ENCODE measurements around the gene FREM1. TPM values are rescaled to one million over a fixed set of nuclear protein-coding genes. Genes with fewer than 3 reads are reported as not detected.

FREM1 gene
- total and polyA plus RNA-seq, 2 of the 4 experiments (the other 2 are of a cell fraction), result under 0.01 TPM; not detected in 1

GRCh38 chr9:14882090-14882489, 28.1 kb downstream of the FREM1 start:
- dilution Hi-C loops (cut with HindIII; ENCODE audit: low sequenced_read_pairs, unreplicated experiment) (no loop called here), in situ Hi-C loops (cut with MboI; ENCODE audit: low sequenced_read_pairs) (no loop called here), intact Hi-C loops (cut with micrococcal nuclease) (no loop called here)
- Histone ChIP-seq H3K79me1 (ENCODE audit: low read depth in 1 of 2, low read length in 2 of 2) (no peaks in the 10 kb centered on the region), H2AFZ (replicated peaks; ENCODE audit: low read length, poor library complexity) (no peak overlapping the region), H3K27me3 (ENCODE audit: control insufficient read depth, insufficient read depth, low read length) (no peaks in the 10 kb centered on the region), H4K8ac (ENCODE audit: low read depth in 2 of 2, low read length in 2 of 2) (no peak overlapping the region), H3K18ac (ENCODE audit: low read depth, low read length) (no peak overlapping the region), H3K56ac (ENCODE audit: extremely low read depth, insufficient read depth, low read length) (no peak overlapping the region), H4K5ac (ENCODE audit: low read depth, low read length) (no peak overlapping the region), H2BK20ac (ENCODE audit: low read depth, low read length) (no peak overlapping the region), H2AK9ac (replicated peaks; ENCODE audit: low read depth, low read length, poor library complexity) (no peak overlapping the region), H3K4me1 (ENCODE audit: control insufficient read depth, insufficient read depth, low read length) (no peaks in the 10 kb centered on the region), H3K27ac (ENCODE audit: insufficient read depth, low read length) (no peak overlapping the region), H2BK15ac (ENCODE audit: low read depth, low read length) (no peak overlapping the region), H4K20me1 (ENCODE audit: insufficient read depth, low read length) (no peaks in the 10 kb centered on the region), H3K4me2 (ENCODE audit: low read depth, low read length) (no peak overlapping the region), H3K36me3 (ENCODE audit: control insufficient read depth, insufficient read depth, low read length) (no peaks in the 10 kb centered on the region), H3K9me3 (ENCODE audit: control insufficient read depth, insufficient read depth, low read length) (no peaks in the 10 kb centered on the region), H2BK5ac (ENCODE audit: low read depth, low read length, poor library complexity, severe bottlenecking) (no peak overlapping the region), H3K23ac (ENCODE audit: low read depth, low read length) (no peak overlapping the region), H2BK120ac (ENCODE audit: low read depth, low read length) (no peak overlapping the region), H2AK5ac (ENCODE audit: low read depth, low read length) (no peak overlapping the region), H4K91ac (ENCODE audit: insufficient read depth, low read depth, low read length) (no peak overlapping the region), H3K14ac (replicated peaks; ENCODE audit: low read depth, low read length) (no peak overlapping the region), H3K4ac (ENCODE audit: low read depth, low read length) (no peak overlapping the region), H3K4me3 (ENCODE audit: insufficient read depth, low read depth, low read length) (no peak overlapping the region), H3K9ac (ENCODE audit: low read depth, low read length) (no peak overlapping the region), H3K9me1 (ENCODE audit: insufficient read depth, low read length) (no peaks in the 10 kb centered on the region)
- CTCF ChIA-PET, result no interaction called here
- TF ChIP-seq RCOR1 (IDR thresholded peaks at IDR 0.05; ENCODE audit: insufficient replicate concordance, low read length) (no peak), CEBPB (IDR thresholded peaks at IDR 0.05; ENCODE audit: low read depth, low read length) (no peak), ELK1 (IDR thresholded peaks at IDR 0.05; ENCODE audit: borderline replicate concordance, low read depth, low read length) (no peak)
- POLR2A ChIA-PET (ENCODE audit: unreplicated experiment), result no interaction called here
- BruUV-seq (replicated peaks), result no TSS peak
- DNase-seq (no peak), ATAC-seq (ENCODE audit: low read depth) (no peak)
- no CpG with 5 or more reads among the region's 1 CpG for WGBS, 2 experiments (ENCODE audit: extremely low coverage in 2 of 2, insufficient read length in 1 of 2)

Measured in IMR-90 (cell line).